Body of pancreas (tissue), 4 donors: ENCODE results near the gene CIPC.

Experiments
- POLR2A ChIP-seq, 3 donors: fragments of 450-650 bp; IDR thresholded peaks; one replicate each; pipeline ENCODE4 v1.6.1; 2016; ENCODE audit warnings: antibody characterized with exemption in 3 of 3, mild to moderate bottlenecking in 2 of 3
- TF ChIP-seq, protein P1 (sequence below), 7 experiments: fragments of 450-650 bp in 4 of 7; fragments of 200-600 bp in 3 of 7; sonication (generic) in 3 of 7; IDR thresholded peaks; one replicate each; pipeline ENCODE4 v1.5.1; 2016 to 2019; ENCODE audit warnings: antibody characterized with exemption in 7 of 7

DNA sequence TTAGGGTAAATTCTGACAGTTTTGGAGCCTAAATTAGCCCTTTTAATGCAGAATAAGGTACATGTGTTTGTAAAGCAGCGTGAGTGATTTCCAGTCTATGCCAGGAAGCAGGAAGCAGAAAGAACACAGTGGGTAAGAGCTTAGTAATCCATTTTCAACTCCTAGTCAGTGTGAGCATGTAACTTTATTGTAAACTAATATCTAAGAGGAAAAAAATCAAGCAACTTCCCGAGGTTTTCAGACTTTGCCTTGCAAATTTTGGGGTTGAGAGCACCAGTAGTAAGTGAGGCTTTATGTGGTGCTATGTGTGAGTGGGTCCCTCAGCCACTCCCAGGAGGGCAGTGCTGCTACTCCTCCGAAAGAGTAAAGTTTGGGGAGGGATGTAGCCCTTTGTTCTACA is 2.9 kb downstream of the CIPC start:
- TF ChIP-seq POLR2A (IDR thresholded peaks at IDR 0.05) = no peak
- TF ChIP-seq, protein P1, sequence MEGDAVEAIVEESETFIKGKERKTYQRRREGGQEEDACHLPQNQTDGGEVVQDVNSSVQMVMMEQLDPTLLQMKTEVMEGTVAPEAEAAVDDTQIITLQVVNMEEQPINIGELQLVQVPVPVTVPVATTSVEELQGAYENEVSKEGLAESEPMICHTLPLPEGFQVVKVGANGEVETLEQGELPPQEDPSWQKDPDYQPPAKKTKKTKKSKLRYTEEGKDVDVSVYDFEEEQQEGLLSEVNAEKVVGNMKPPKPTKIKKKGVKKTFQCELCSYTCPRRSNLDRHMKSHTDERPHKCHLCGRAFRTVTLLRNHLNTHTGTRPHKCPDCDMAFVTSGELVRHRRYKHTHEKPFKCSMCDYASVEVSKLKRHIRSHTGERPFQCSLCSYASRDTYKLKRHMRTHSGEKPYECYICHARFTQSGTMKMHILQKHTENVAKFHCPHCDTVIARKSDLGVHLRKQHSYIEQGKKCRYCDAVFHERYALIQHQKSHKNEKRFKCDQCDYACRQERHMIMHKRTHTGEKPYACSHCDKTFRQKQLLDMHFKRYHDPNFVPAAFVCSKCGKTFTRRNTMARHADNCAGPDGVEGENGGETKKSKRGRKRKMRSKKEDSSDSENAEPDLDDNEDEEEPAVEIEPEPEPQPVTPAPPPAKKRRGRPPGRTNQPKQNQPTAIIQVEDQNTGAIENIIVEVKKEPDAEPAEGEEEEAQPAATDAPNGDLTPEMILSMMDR (IDR thresholded peaks at IDR 0.05) = no peak
